Fibroblast of lung (primary cell): ENCODE results near the gene COL15A1.

Experiments used
- EZH2 ChIP-seq: IDR thresholded peaks from 2 replicates; pipeline ENCODE4 v1.5.1; 2012; ENCODE audit warnings: low read length, control low read depth, mild to moderate bottlenecking; ENCODE audit errors: missing control alignments
- TF ChIP-seq, protein P1 (sequence below), 2 donors: IDR thresholded peaks in 1 of 2; conservative IDR thresholded peaks in 1 of 2; 1 replicate in 1 of 2; 2 replicates in 1 of 2; pipeline ENCODE4 v1.5.1; 2011 to 2012; ENCODE audit warnings: low read length in 2 of 2, control low read depth in 1 of 2, inconsistent platforms in 1 of 2, low read depth in 1 of 2, mild to moderate bottlenecking in 1 of 2

DNA sequence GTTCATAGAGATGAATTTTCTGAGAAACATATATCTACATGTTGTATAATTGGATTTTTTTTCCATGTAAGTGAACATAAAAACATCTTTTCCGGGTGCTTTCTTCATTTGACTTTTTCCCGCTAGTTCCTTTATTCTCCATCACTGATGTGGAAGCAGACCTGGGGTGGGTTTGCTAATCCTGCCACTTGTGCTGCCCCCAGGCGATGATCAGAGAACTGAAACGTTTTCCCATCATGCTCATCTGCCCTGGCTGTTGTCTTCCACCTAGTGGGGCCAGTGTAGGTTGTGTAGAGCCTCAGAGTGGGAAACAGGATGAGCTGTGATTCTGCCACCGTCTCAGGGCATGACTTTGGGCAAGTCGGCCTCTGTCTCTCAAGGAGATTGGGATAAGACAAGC is 127.0 kb downstream of the COL15A1 start:
- TF ChIP-seq EZH2, result no peak
- TF ChIP-seq, protein P1, sequence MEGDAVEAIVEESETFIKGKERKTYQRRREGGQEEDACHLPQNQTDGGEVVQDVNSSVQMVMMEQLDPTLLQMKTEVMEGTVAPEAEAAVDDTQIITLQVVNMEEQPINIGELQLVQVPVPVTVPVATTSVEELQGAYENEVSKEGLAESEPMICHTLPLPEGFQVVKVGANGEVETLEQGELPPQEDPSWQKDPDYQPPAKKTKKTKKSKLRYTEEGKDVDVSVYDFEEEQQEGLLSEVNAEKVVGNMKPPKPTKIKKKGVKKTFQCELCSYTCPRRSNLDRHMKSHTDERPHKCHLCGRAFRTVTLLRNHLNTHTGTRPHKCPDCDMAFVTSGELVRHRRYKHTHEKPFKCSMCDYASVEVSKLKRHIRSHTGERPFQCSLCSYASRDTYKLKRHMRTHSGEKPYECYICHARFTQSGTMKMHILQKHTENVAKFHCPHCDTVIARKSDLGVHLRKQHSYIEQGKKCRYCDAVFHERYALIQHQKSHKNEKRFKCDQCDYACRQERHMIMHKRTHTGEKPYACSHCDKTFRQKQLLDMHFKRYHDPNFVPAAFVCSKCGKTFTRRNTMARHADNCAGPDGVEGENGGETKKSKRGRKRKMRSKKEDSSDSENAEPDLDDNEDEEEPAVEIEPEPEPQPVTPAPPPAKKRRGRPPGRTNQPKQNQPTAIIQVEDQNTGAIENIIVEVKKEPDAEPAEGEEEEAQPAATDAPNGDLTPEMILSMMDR (conservative IDR thresholded peaks at IDR 0.05 in 1 of 2, IDR thresholded peaks at IDR 0.05 in 1 of 2; ENCODE audit: low read depth in 1 of 2, low read length in 2 of 2), result no peak
